Body of pancreas (tissue), 4 donors: ENCODE measurements around the gene ADGRG7.

Experiments used
- CTCF ChIP-seq, 7 experiments: fragments of 450-650 bp in 4 of 7; fragments of 200-600 bp in 3 of 7; sonication (generic) in 3 of 7; IDR thresholded peaks; one replicate each; pipeline ENCODE4 v1.5.1; 2016 to 2019; ENCODE audit warnings: antibody characterized with exemption in 7 of 7
- POLR2A ChIP-seq, 3 donors: fragments of 450-650 bp; IDR thresholded peaks; one replicate each; pipeline ENCODE4 v1.6.1; 2016; ENCODE audit warnings: antibody characterized with exemption in 3 of 3, mild to moderate bottlenecking in 2 of 3

GRCh38 chr3:100560426-100560825, 49.0 kb upstream of the ADGRG7 start:
- TF ChIP-seq CTCF (IDR thresholded peaks at IDR 0.05): no peak
- no peak for TF ChIP-seq POLR2A (IDR thresholded peaks at IDR 0.05)
